Liver (tissue), 3 donors: ENCODE measurements around the gene ZBTB4.

Source experiments
- RXRA ChIP-seq, 2 donors: IDR thresholded peaks; 2 replicates each; pipeline ENCODE4 v1.6.1; 2017 to 2018; ENCODE audit warnings: antibody characterized with exemption in 2 of 2, mild to moderate bottlenecking in 1 of 2
- TF ChIP-seq, protein P1 (sequence below): fragments of 150-350 bp; IDR thresholded peaks from 2 replicates; pipeline ENCODE4 v1.5.1; 2017; ENCODE audit warnings: improper control_type of control experiment, low read depth, low read length; ENCODE audit not compliant: missing input control
- donor health status: healthy.
- donor health status: healthy.

DNA sequence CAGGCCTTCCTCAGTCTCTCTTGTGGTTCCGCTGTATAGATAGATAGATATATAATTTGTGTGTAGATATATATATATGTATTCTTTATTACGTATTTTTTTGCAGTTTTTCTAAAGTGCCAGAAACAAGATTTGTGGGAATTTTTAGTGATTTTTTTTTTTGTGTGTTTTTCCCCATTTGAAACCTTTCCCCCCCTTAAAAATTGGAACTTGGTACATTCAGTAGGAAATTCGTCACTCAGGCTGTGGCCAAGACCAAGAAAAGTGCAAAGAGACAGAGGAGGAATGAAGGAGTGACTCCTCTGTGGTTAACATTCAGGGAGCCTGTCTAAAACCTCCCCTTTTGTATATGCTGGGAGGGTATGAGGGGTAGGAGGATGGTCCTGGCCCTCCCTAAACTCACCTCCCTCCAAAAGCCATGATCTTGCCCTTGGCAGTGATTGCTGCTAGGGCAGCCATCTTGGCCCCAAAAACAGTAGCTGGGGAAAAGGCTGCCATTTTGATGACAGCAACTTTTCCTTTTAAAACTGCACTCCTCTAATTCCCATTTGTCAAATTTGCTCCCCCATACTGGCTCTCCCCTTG, 19.4 kb downstream of the ZBTB4 start:
- TF ChIP-seq, protein P1, sequence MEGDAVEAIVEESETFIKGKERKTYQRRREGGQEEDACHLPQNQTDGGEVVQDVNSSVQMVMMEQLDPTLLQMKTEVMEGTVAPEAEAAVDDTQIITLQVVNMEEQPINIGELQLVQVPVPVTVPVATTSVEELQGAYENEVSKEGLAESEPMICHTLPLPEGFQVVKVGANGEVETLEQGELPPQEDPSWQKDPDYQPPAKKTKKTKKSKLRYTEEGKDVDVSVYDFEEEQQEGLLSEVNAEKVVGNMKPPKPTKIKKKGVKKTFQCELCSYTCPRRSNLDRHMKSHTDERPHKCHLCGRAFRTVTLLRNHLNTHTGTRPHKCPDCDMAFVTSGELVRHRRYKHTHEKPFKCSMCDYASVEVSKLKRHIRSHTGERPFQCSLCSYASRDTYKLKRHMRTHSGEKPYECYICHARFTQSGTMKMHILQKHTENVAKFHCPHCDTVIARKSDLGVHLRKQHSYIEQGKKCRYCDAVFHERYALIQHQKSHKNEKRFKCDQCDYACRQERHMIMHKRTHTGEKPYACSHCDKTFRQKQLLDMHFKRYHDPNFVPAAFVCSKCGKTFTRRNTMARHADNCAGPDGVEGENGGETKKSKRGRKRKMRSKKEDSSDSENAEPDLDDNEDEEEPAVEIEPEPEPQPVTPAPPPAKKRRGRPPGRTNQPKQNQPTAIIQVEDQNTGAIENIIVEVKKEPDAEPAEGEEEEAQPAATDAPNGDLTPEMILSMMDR, result no peak
- no peak for TF ChIP-seq RXRA (IDR thresholded peaks at IDR 0.05)
